ENCODE data around the gene HTR1D.

Gene HTR1D

DNA sequence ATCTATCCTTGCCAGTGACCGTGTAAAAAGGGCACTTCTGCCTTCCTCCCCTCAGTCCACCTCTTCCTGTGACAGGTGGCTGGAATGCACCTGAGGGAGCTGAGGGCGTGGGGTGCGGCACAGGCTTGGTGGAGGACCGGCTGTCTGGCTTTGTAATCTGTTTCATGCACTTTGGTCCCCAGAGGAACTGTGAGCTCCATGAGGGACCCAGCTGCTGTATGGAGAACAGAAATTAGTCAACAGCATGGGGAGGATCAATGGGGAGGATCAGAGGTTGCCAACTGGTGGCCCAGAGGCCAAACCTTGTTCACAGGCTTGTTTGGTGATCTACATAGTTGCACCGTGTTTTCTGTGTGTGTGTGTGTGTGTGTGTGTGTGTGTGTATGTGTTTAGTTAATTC, 29.7 kb downstream of the HTR1D start:
- H3K4me3 ChIP-seq (replicated peaks in 1 of 2; ENCODE audit: low read depth in 2 of 2, low read length in 2 of 2) = no peak overlapping the region
- TF ChIP-seq, protein P1, sequence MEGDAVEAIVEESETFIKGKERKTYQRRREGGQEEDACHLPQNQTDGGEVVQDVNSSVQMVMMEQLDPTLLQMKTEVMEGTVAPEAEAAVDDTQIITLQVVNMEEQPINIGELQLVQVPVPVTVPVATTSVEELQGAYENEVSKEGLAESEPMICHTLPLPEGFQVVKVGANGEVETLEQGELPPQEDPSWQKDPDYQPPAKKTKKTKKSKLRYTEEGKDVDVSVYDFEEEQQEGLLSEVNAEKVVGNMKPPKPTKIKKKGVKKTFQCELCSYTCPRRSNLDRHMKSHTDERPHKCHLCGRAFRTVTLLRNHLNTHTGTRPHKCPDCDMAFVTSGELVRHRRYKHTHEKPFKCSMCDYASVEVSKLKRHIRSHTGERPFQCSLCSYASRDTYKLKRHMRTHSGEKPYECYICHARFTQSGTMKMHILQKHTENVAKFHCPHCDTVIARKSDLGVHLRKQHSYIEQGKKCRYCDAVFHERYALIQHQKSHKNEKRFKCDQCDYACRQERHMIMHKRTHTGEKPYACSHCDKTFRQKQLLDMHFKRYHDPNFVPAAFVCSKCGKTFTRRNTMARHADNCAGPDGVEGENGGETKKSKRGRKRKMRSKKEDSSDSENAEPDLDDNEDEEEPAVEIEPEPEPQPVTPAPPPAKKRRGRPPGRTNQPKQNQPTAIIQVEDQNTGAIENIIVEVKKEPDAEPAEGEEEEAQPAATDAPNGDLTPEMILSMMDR (IDR thresholded peaks at IDR 0.05; ENCODE audit: low read depth, low read length) = no peak
- no peak for DNase-seq (ENCODE audit: low read depth in 2 of 2)

DNA sequence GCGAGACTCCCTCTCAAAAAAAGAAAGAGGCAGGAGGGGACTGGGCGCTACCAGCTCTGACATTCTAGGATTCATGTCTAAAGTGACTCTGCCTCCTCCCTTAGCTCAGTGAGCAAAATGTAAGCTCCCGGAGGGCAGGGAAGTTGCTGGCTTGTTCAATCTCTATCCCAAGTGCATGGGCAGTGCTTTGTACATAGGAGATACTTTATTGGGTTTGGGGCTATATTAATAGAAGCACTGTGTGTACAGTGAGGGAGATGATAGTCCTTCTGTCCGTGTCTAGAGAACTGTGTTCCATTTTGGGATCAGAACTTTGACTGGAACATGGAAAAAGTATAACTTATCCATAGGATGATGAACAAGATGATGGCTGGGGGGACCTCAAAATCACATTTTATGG, 31.9 kb downstream of the HTR1D start:
- TF ChIP-seq, protein P1 (IDR thresholded peaks at IDR 0.05; ENCODE audit: low read depth, low read length) = no peak
- no peak overlapping the region for H3K4me3 ChIP-seq (replicated peaks in 1 of 2; ENCODE audit: low read depth in 2 of 2, low read length in 2 of 2)
- no peak for DNase-seq (ENCODE audit: low read depth in 2 of 2)

DNA sequence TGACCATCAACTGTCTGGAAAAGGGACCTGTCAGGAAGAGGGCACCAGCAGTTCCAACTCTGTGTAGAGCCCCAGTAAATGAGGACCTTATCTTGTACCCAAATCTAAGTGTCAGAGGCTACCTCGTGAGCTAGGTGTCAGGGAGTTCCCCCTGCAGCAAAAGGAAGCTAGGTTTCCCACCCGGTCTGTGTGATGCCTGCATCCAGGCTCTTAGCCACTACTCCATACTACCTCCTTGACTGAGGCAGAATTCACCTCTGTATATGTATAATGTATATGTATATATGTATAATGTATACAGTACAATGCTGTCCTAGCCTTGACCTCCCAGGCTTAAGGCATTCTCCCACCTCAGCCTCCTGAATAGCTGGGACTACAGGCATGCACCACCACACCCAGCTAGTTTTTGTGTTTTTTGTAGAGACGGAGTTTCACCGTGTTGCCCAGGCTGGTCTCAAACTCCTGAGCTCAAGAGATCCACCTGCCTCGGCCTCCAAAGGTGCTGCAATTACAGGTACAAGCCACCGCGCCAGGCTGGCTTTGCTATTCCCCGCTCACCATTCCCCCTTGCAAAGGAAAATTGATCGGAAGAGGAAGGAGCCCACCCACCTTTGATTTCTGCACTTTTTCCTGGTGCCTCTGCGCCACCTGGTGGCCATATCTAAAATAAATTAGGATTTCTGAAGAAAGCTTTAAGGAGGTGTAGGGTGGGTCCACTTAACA, 32.9 kb downstream of the HTR1D start:
- H3K4me3 ChIP-seq (replicated peaks in 1 of 2; ENCODE audit: low read depth in 2 of 2, low read length in 2 of 2) = peak overlapping the region; percentile 32 to 42
- DNase-seq (ENCODE audit: low read depth in 2 of 2) = peak; percentile 62 to 68
- TF ChIP-seq, protein P1 (IDR thresholded peaks at IDR 0.05; ENCODE audit: low read depth, low read length) = peak; percentile 68

DNA sequence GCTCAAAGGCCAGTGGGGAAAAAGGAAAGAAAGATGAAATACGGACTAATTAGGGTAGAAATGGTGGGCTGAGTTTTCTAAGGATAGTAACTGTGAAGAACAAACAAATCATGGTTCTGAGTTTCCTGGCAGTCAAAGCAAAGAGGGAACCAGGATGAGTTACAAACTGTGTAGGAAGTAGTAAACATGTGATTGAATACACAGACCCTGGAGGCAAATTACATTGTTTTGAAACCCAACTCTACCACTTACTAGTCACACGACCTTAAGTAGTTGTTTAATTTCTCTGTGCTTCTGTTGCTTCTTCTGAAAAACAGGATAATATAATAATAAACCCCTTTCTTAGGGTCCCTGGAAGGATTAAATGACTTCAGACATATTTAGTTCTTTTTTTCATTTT, 37.4 kb downstream of the HTR1D start:
- no peak for DNase-seq (ENCODE audit: low read depth in 2 of 2)
- TF ChIP-seq, protein P1 (IDR thresholded peaks at IDR 0.05; ENCODE audit: low read depth, low read length) = no peak
- H3K4me3 ChIP-seq (replicated peaks in 1 of 2; ENCODE audit: low read depth in 2 of 2, low read length in 2 of 2) = no peak overlapping the region

DNA sequence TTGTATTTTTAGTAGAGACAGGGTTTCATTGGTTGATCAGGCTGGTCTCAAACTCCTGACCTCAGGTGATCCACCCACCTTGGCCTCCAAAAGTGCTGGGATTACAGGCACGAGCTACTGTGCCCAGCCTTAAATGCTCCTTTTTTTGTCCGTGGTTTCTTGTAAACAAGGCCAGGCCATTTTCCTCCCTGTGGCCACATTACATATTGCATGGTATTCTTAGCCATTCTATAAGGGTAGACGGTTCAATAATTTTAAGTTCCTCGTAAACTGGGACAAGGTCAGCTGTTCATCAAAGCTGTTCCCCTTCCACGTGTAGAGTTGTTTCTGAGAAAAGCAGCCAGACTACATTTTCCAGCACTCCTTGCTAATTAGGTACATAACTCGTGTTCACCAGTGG, 38.4 kb downstream of the HTR1D start:
- DNase-seq (ENCODE audit: low read depth in 2 of 2) = peak; percentile 53 to 55
- TF ChIP-seq, protein P1 (IDR thresholded peaks at IDR 0.05; ENCODE audit: low read depth, low read length) = peak; percentile 46
- no peak overlapping the region for H3K4me3 ChIP-seq (replicated peaks in 1 of 2; ENCODE audit: low read depth in 2 of 2, low read length in 2 of 2)

DNA sequence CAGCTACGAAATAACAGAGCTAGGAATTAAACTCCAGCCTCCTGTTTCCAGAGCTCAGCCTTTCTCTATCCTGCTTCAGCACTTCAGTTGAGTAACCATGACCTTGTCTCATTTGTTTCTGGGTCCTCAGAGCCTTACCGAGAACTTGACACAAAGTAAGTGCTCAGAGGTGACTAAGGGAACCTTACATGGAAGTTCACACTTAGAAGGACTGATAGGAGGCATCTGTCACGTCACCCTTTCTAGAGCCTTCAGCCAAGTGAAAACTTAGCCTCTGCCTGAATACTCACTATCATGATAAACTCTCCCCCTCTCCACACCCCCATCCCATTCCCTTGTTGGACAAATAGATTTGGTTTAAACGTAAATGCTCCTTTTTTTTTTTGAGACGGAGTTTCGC, 38.9 kb downstream of the HTR1D start:
- H3K4me3 ChIP-seq (replicated peaks in 1 of 2; ENCODE audit: low read depth in 2 of 2, low read length in 2 of 2) = no peak overlapping the region
- DNase-seq (ENCODE audit: low read depth in 2 of 2) = peak in 1 of 2 donors; percentile 32
- TF ChIP-seq, protein P1 (IDR thresholded peaks at IDR 0.05; ENCODE audit: low read depth, low read length) = no peak

Data from cardiac fibroblast (primary cell).